ENCODE results near the gene ALDH3A1. TPM values are rescaled to one million over a fixed set of nuclear protein-coding genes. Genes with fewer than 3 reads are reported as not detected.
A peak's percentile ranks its signal among the peaks of the same experiment; 100 is the strongest.

Gene ALDH3A1
- polyA plus RNA-seq, 3 donors: not detected

DNA sequence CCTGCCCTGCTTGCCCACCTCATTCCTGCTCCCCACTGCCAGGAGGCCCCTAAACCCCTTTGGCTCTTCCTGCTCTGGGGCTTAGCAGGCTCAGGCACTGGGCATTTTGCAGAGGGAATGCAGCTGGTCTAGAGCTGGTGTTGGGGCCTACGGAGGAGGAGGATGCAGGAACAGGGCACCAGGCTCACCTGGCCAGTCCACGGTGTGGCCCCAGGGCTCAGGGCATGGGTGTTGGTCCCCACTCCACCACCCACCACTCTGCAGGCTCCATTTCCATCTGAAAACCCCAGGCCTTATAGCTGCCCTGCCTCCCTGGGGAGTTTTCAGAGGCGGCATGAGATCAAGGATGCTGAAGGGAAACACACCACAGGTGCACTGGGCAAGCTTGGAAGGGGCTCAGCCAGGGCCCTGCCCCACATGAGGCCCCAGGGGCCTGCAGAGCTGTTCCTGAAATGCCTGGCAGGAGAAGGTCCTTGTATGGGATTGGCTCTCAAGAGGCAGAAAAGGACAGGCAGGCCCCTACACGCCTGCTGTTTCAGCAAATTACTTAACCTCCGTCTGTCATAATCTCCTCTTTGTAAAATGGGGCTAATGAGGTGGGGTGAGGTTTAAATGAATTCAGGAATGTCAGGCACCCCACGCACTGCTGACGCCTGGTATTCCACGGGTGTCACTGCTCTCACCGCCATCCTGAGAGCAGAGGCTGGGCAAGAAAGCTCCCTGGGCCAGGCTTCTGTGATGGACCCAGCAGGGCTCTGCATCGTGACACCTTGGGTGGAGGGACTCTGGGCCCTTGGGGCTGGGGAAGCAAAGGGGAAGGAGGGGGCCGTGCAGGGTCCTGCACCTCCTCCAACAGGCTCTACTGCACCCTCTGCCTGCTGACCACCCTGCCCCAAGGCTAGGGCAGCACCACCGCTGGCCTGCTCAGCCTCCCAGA is 41.0 kb downstream of the ALDH3A1 start:
- H3K9ac ChIP-seq (ENCODE audit: insufficient read depth, low read length, poor library complexity, severe bottlenecking): no peak overlapping the region
- no peak for DNase-seq
- H3K27me3 ChIP-seq (ENCODE audit: control insufficient read depth in 2 of 2, insufficient read depth in 2 of 2, low read length in 2 of 2): no peaks in the 10 kb centered on the region
- H2AFZ ChIP-seq (ENCODE audit: insufficient read depth, low read depth, low read length, poor library complexity, severe bottlenecking): no peak overlapping the region
- H4K20me1 ChIP-seq (ENCODE audit: insufficient read depth, low read length): no peaks in the 10 kb centered on the region
- H3K4me1 ChIP-seq (ENCODE audit: control insufficient read depth in 1 of 2, insufficient read depth in 2 of 2, low read length in 2 of 2): peaks cover 6 to 8% of the 10 kb centered on the region in 2 donors
- no peaks in the 10 kb centered on the region for H3K79me2 ChIP-seq (ENCODE audit: insufficient read depth, low read length)
- H3K27ac ChIP-seq (ENCODE audit: low read depth in 1 of 2, low read length in 2 of 2): no peak overlapping the region
- H3K4me3 ChIP-seq (replicated peaks in 1 of 3; ENCODE audit: low read depth in 2 of 3, low read length in 3 of 3): no peak overlapping the region
- intact Hi-C loops (cut with micrococcal nuclease): no loop called here
- Mint-ChIP-seq H3K27ac (no peak overlapping the region), H3K9me3 (no peaks in the 10 kb centered on the region), H3K4me3 (no peak overlapping the region), H3K4me1 (peaks cover 12% of the 10 kb centered on the region), H3K27me3 (ENCODE audit: low read depth in 3 of 3) (no peaks in the 10 kb centered on the region), H3K36me3 (no peaks in the 10 kb centered on the region)
- H3K36me3 ChIP-seq (replicated peaks in 1 of 2; ENCODE audit: control insufficient read depth in 1 of 2, insufficient read depth in 2 of 2, low read length in 2 of 2): no peaks in the 10 kb centered on the region
- no peaks in the 10 kb centered on the region for H3K9me3 ChIP-seq (replicated peaks in 1 of 2; ENCODE audit: control insufficient read depth in 1 of 2, insufficient read depth in 1 of 2, low read length in 2 of 2)
- TF ChIP-seq, protein P1, sequence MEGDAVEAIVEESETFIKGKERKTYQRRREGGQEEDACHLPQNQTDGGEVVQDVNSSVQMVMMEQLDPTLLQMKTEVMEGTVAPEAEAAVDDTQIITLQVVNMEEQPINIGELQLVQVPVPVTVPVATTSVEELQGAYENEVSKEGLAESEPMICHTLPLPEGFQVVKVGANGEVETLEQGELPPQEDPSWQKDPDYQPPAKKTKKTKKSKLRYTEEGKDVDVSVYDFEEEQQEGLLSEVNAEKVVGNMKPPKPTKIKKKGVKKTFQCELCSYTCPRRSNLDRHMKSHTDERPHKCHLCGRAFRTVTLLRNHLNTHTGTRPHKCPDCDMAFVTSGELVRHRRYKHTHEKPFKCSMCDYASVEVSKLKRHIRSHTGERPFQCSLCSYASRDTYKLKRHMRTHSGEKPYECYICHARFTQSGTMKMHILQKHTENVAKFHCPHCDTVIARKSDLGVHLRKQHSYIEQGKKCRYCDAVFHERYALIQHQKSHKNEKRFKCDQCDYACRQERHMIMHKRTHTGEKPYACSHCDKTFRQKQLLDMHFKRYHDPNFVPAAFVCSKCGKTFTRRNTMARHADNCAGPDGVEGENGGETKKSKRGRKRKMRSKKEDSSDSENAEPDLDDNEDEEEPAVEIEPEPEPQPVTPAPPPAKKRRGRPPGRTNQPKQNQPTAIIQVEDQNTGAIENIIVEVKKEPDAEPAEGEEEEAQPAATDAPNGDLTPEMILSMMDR (IDR thresholded peaks at IDR 0.05): no peak
- whole genome bisulfite sequencing (ENCODE audit: insufficient coverage): 96% methylated on average over 5 of the region's 12 CpGs
- no peak overlapping the region for H3K4me2 ChIP-seq (replicated peaks; ENCODE audit: extremely low read depth, low read length, poor library complexity, severe bottlenecking)

DNA sequence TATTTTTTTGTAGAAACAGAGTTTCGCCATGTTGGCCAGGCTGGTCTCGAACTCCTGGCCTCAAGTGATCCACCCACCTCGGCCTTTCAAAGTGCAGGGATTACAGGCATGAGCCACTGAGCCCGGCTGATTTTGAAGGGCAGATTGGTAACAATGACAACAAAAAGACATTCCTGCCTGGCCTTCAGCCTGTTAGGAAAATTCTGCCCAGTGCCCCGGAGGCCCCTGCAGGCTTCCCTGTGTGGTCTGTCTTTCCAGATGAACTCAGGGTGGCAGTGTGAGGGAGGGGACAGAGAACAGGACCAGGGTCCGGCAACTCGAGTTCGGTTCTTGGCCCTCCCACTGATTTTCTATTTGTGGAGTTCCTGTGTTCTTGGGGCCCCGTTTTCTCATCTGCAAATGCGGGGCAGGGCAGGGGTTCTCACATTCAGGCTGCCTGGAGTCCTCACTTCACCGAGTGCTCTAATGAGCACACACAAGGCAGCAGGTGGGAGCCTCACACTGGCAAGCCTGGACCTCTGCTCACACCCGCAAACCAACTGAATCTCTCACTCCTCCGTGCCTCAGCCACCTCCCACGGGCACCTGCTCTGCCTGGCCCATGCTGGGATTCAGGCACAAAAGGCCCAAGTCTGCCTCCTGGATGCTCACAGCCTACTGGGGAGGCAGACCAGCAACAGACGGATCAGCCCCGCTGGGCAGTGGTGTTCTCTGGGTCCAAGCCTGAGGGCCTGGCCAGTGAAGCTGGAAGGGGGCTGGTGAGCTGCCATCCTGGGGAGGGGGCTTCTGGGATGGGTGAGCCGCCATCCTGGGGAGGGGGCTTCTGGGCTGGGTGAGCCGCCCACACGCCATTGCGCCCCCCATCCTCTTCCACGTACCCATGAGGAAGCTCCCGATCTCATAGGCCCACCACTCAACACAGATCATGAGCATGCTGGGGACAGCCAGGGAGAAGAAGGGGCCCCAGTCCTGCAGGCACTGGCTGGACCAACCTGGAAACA is 42.0 kb downstream of the ALDH3A1 start:
- TF ChIP-seq, protein P1 (IDR thresholded peaks at IDR 0.05): no peak
- no peak overlapping the region for H3K4me2 ChIP-seq (replicated peaks; ENCODE audit: extremely low read depth, low read length, poor library complexity, severe bottlenecking)
- no peak for DNase-seq
- Mint-ChIP-seq H3K27ac (peak overlapping the region in 2 of 7 donors; percentile 25 to 77), H3K4me1 (peaks cover 13% of the 10 kb centered on the region), H3K27me3 (ENCODE audit: low read depth in 3 of 3) (no peaks in the 10 kb centered on the region), H3K4me3 (no peak overlapping the region), H3K36me3 (no peaks in the 10 kb centered on the region), H3K9me3 (no peaks in the 10 kb centered on the region)
- no peaks in the 10 kb centered on the region for H3K79me2 ChIP-seq (ENCODE audit: insufficient read depth, low read length)
- H3K9me3 ChIP-seq (replicated peaks in 1 of 2; ENCODE audit: control insufficient read depth in 1 of 2, insufficient read depth in 1 of 2, low read length in 2 of 2): no peaks in the 10 kb centered on the region
- peaks cover 8% of the 10 kb centered on the region in 2 donors for H3K4me1 ChIP-seq (ENCODE audit: control insufficient read depth in 1 of 2, insufficient read depth in 2 of 2, low read length in 2 of 2)
- H2AFZ ChIP-seq (ENCODE audit: insufficient read depth, low read depth, low read length, poor library complexity, severe bottlenecking): no peak overlapping the region
- no peaks in the 10 kb centered on the region for H3K36me3 ChIP-seq (replicated peaks in 1 of 2; ENCODE audit: control insufficient read depth in 1 of 2, insufficient read depth in 2 of 2, low read length in 2 of 2)
- no peak overlapping the region for H3K27ac ChIP-seq (ENCODE audit: low read depth in 1 of 2, low read length in 2 of 2)
- H3K27me3 ChIP-seq (ENCODE audit: control insufficient read depth in 2 of 2, insufficient read depth in 2 of 2, low read length in 2 of 2): no peaks in the 10 kb centered on the region
- 95% methylated on average over 21 of the region's 22 CpGs for WGBS (ENCODE audit: insufficient coverage)
- H3K9ac ChIP-seq (ENCODE audit: insufficient read depth, low read length, poor library complexity, severe bottlenecking): no peak overlapping the region
- intact Hi-C loops (cut with micrococcal nuclease): no loop called here
- H3K4me3 ChIP-seq (replicated peaks in 1 of 3; ENCODE audit: low read depth in 2 of 3, low read length in 3 of 3): no peak overlapping the region
- H4K20me1 ChIP-seq (ENCODE audit: insufficient read depth, low read length): no peaks in the 10 kb centered on the region
